SK-N-SH (cell line): Measurements from ENCODE around the gene CCNY. TPM values are rescaled to one million over a fixed set of nuclear protein-coding genes. Genes with fewer than 3 reads are reported as not detected.

ENCODE experiments used
- CTCF ChIA-PET: fragments of 300-600, 350-600 bp; formaldehyde crosslinking; extraction: SDS; loops from one replicate; lab custom pipeline; 2021; lab: Yijun Ruan, JAX
- POLR2A ChIA-PET: fragments of 350-600 bp; sonication (Branson Sonifier 250); formaldehyde crosslinking; extraction: SDS; loops from one replicate; lab custom pipeline; 2020; ENCODE audit warnings: antibody characterized with exemption, inconsistent platforms; lab: Yijun Ruan, JAX
- DNase-seq: peaks from one replicate; pipeline ENCODE4 v3.0.0; 2012
- H2AFZ ChIP-seq: fragments of 200-600 bp; sonication (generic); 2 replicates; pipeline ENCODE4 v1.8.1; 2016; ENCODE audit warnings: antibody characterized with exemption, mild to moderate bottlenecking, low read depth
- H3F3A ChIP-seq: fragments of 200-600 bp; sonication (generic); replicated peaks from 2 replicates; pipeline ENCODE3; 2016; ENCODE audit warnings: antibody characterized with exemption, mild to moderate bottlenecking; ENCODE audit not compliant: insufficient read depth
- H3K27ac ChIP-seq, 2 experiments: fragments of 200-500 bp in 1 of 2; fragments of 200-600 bp in 1 of 2; sonication (Bioruptor generic) in 1 of 2; sonication (generic), shearing (Covaris generic) in 1 of 2; 2 replicates each; pipeline versions ENCODE4 v1.5.1 to v1.6.1; 2014 to 2016; ENCODE audit warnings: low read depth in 2 of 2, inconsistent platforms in 1 of 2, low read length in 1 of 2, mild to moderate bottlenecking in 1 of 2, mixed read lengths in 1 of 2
- H3K27me3 ChIP-seq: fragments of 200-600 bp; sonication (generic), shearing (Covaris generic); 2 replicates; pipeline ENCODE4 v1.6.1; 2016; ENCODE audit warnings: mixed run types; ENCODE audit not compliant: insufficient read depth
- H3K36me3 ChIP-seq, 2 experiments: fragments of 200-500 bp in 1 of 2; fragments of 200-600 bp in 1 of 2; sonication (Bioruptor generic) in 1 of 2; sonication (generic) in 1 of 2; replicated peaks in 1 of 2; 2 replicates each; pipeline versions ENCODE3 to v1.5.1; 2014 to 2016; ENCODE audit warnings: low read length in 1 of 2, mild to moderate bottlenecking in 1 of 2; ENCODE audit not compliant: insufficient read depth in 2 of 2, control insufficient read depth in 1 of 2
- H3K4me1 ChIP-seq, 2 experiments: fragments of 200-500 bp in 1 of 2; fragments of 200-600 bp in 1 of 2; sonication (Bioruptor generic) in 1 of 2; sonication (generic), shearing (Covaris generic) in 1 of 2; 2 replicates each; pipeline versions ENCODE4 v1.5.1 to v1.6.1; 2014 to 2016; ENCODE audit warnings: low read depth in 1 of 2, low read length in 1 of 2, mixed run types in 1 of 2; ENCODE audit not compliant: insufficient read depth in 2 of 2, control insufficient read depth in 1 of 2
- H3K4me2 ChIP-seq: fragments of 200-600 bp; sonication (generic), shearing (Covaris generic); 2 replicates; pipeline ENCODE4 v1.6.1; 2017; ENCODE audit warnings: mixed run types
- H3K4me3 ChIP-seq, 2 experiments: fragments of 200-500 bp in 1 of 2; fragments of 200-600 bp in 1 of 2; sonication (Bioruptor generic) in 1 of 2; sonication (generic), shearing (Covaris generic) in 1 of 2; 2 replicates each; pipeline versions ENCODE4 v1.5.1 to v1.8.1; 2014 to 2016; ENCODE audit warnings: low read depth in 2 of 2, inconsistent platforms in 1 of 2, low read length in 1 of 2, mild to moderate bottlenecking in 1 of 2, mixed read lengths in 1 of 2, moderate library complexity in 1 of 2
- H3K79me2 ChIP-seq: fragments of 200-600 bp; sonication (generic); 2 replicates; pipeline ENCODE4 v1.8.1; 2017; ENCODE audit warnings: mild to moderate bottlenecking; ENCODE audit not compliant: insufficient read depth
- H3K9ac ChIP-seq: fragments of 200-600 bp; sonication (generic); 2 replicates; pipeline ENCODE4 v1.6.1; 2017; ENCODE audit warnings: mixed run types
- H3K9me2 ChIP-seq: fragments of 200-600 bp; sonication (generic); 2 replicates; pipeline ENCODE4 v1.6.1; 2017; ENCODE audit warnings: mixed run types
- H3K9me3 ChIP-seq: fragments of 200-600 bp; sonication (generic); 2 replicates; pipeline ENCODE4 v1.6.1; 2017; ENCODE audit warnings: mixed run types, mild to moderate bottlenecking, moderate library complexity
- H4K20me1 ChIP-seq: fragments of 200-600 bp; sonication (generic); 2 replicates; pipeline ENCODE4 v1.6.1; 2017; ENCODE audit warnings: mild to moderate bottlenecking, mixed run types; ENCODE audit not compliant: insufficient read depth
- CHD2 ChIP-seq: fragments of 150-350 bp; IDR thresholded peaks from 2 replicates; pipeline ENCODE4 v1.6.1; 2018; ENCODE audit warnings: low read length; ENCODE audit not compliant: partially characterized antibody
- EZH2phosphoT487 ChIP-seq: fragments of 200-600 bp; sonication (generic); IDR thresholded peaks from 2 replicates; pipeline ENCODE4 v1.6.1; 2017; ENCODE audit warnings: low read depth, mixed run types, mild to moderate bottlenecking, antibody characterized with exemption, moderate library complexity, borderline replicate concordance
- FOXJ3 ChIP-seq: sonication (generic); formaldehyde crosslinking; IDR thresholded peaks from 2 replicates; pipeline ENCODE4 v1.5.1; 2020; ENCODE audit warnings: mild to moderate bottlenecking, missing genetic modification reagents
- FOXM1 ChIP-seq: IDR thresholded peaks from 2 replicates; pipeline ENCODE4 v1.4.0; 2012; ENCODE audit warnings: low read depth, mild to moderate bottlenecking
- JUND ChIP-seq: IDR thresholded peaks from 2 replicates; pipeline ENCODE4 v1.4.0; 2012
- PBX3 ChIP-seq: IDR thresholded peaks from 2 replicates; pipeline ENCODE4; 2012
- RXRA ChIP-seq: IDR thresholded peaks from 2 replicates; pipeline ENCODE4 v1.4.0; 2012; ENCODE audit warnings: low read depth, mild to moderate bottlenecking, borderline replicate concordance
- USF1 ChIP-seq: IDR thresholded peaks from 2 replicates; pipeline ENCODE4 v1.4.0; 2012; ENCODE audit warnings: low read depth, borderline replicate concordance
- WGBS: methylation state at CpG from one replicate; pipeline ENCODE4 v1.1.6; 2017; ENCODE audit warnings: low lambda C conversion rate; 5-methylcytosine and 5-hydroxymethylcytosine counted together
- polyA plus RNA-seq, 3 experiments: library from polyadenylated mRNA; depleted of rRNA; stranded (reverse); fragments of >200 nt; gene quantifications; 2 replicates each; pipeline ENCODE4 v1.2.3, GENCODE V29; 2012
- TF ChIP-seq, protein P1 (sequence below): fragments of 150-350 bp; IDR thresholded peaks from 2 replicates; pipeline ENCODE4 v1.6.1; 2017; ENCODE audit warnings: antibody characterized with exemption, low read length, low read depth, borderline replicate concordance

CCNY gene
- polyA plus RNA-seq, 1 of the 3 experiments (the other 2 are of a cell fraction) = 29.4 TPM

DNA sequence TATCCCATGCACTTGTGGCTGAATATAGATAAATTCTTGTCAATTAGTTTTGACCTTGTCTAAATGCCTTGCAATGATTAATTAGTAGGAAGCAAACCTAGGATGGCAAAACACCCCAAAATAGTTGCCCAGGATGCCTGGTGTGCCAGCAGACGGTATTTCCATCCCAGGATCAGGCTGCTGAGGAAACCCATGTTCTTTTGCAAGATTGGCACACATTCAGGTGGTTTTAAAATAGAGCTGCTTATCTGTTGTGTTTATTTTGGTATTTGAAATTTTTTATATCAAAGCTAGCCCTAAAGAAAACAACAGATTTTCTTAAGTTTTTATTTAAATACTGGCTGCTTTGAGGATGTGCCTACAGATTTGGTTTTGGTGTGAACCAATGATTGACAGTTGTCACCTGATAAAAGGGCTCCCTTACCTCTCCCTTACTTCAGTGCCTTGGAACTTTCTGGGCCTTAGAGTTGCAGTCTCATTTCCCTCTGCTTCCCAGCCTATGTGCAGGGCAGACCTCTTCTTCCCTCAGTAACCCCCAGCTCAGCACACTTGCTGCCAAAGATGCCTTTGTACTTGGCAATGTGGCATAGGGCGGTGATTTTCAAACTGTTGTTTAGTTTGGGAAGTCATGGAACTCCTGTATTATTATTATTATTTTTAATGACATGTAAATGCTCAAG lies 54.0 kb downstream of the CCNY start:
- H3K79me2 ChIP-seq = peaks cover 100% of the 10 kb centered on the region
- no peaks in the 10 kb centered on the region for H3K9me3 ChIP-seq
- H3K27ac ChIP-seq = no peak overlapping the region
- H3K27me3 ChIP-seq = no peaks in the 10 kb centered on the region
- 97% methylated on average over 2 of the region's 2 CpGs for WGBS
- no peak overlapping the region for H2AFZ ChIP-seq
- DNase-seq = no peak
- H3F3A ChIP-seq = no peaks in the 10 kb centered on the region
- H3K4me1 ChIP-seq = peaks cover 19 to 28% of the 10 kb centered on the region in 2 experiments; a peak in 3 of 4 replicates
- peaks cover 76% of the 10 kb centered on the region for H4K20me1 ChIP-seq
- H3K9ac ChIP-seq = no peak overlapping the region
- POLR2A ChIA-PET = no interaction called here
- H3K36me3 ChIP-seq = peaks cover 0 to 7% of the 10 kb centered on the region in 2 experiments
- CTCF ChIA-PET = no interaction called here
- no peak overlapping the region for H3K4me3 ChIP-seq
- no peak for TF ChIP-seq FOXJ3 (CRISPR knock-in tag)
- H3K9me2 ChIP-seq = no peaks in the 10 kb centered on the region
- no peak overlapping the region for H3K4me2 ChIP-seq

DNA sequence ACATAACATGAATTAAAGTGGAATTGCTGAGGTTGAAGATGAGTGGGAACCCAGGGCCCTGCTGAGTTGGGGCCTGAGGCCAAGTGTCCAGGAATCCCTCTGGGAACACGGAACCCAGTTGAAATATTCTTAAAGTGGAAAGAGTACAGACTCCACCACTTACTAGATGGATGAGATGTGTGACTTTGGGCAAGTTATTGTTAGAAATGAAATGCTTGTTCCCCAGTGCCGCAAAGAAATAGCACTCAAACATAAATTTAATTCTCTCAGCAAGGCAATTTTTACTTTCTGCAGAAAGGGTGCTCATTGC lies 54.5 kb downstream of the CCNY start:
- Histone ChIP-seq H3K4me3 (no peak overlapping the region), H3K9me3 (no peaks in the 10 kb centered on the region), H2AFZ (no peak overlapping the region), H3K4me1 (peaks cover 19 to 30% of the 10 kb centered on the region in 2 experiments; a peak in 3 of 4 replicates), H3K9ac (no peak overlapping the region), H3K4me2 (no peak overlapping the region), H3F3A (no peaks in the 10 kb centered on the region), H3K9me2 (no peaks in the 10 kb centered on the region), H3K27ac (no peak overlapping the region), H3K27me3 (no peaks in the 10 kb centered on the region), H3K36me3 (peaks cover 0 to 2% of the 10 kb centered on the region in 2 experiments)
- DNase-seq = no peak
- POLR2A ChIA-PET = no interaction called here
- CTCF ChIA-PET = no interaction called here
- TF ChIP-seq RXRA (no peak), PBX3 (no peak), EZH2phosphoT487 (no peak), JUND (no peak), USF1 (no peak), CHD2 (no peak), FOXM1 (no peak)
- TF ChIP-seq, protein P1, sequence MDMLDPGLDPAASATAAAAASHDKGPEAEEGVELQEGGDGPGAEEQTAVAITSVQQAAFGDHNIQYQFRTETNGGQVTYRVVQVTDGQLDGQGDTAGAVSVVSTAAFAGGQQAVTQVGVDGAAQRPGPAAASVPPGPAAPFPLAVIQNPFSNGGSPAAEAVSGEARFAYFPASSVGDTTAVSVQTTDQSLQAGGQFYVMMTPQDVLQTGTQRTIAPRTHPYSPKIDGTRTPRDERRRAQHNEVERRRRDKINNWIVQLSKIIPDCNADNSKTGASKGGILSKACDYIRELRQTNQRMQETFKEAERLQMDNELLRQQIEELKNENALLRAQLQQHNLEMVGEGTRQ = no peak
- TF ChIP-seq, all 33 proteins: peak for 0
- Histone ChIP-seq H4K20me1 (peaks cover 76% of the 10 kb centered on the region), H3K79me2 (peaks cover 100% of the 10 kb centered on the region)
- 90% methylated on average over 2 of the region's 2 CpGs for WGBS
